ENCODE results near the gene OSGEPL1.
"Not testable (repeated sequence)": the region's sequence is repeated elsewhere in the genome, so short reads cannot be mapped to it uniquely, and the experiment has no call there.

OSGEPL1 gene

GRCh38 chr2:189772212-189772611, 9.6 kb upstream of the OSGEPL1 start:
- no peak for DNase-seq (ENCODE audit: low spot score)
- TF ChIP-seq CTCF (IDR thresholded peaks at IDR 0.05; ENCODE audit: extremely low read depth, insufficient read depth, missing control alignments), result no peak
- in situ Hi-C loops (cut with MboI; ENCODE audit: low pct_unique_long_range_greater_than_20kb, low sequenced_read_pairs, unreplicated experiment), result no loop called here

- no peak for TF ChIP-seq CTCF (IDR thresholded peaks at IDR 0.05; ENCODE audit: extremely low read depth, insufficient read depth, missing control alignments)
- DNase-seq (ENCODE audit: low spot score), result no peak
- in situ Hi-C loops (cut with MboI; ENCODE audit: low pct_unique_long_range_greater_than_20kb, low sequenced_read_pairs, unreplicated experiment), result no loop called here
Observed at GRCh38 chr2:189770590-189771322, 8.2 kb upstream of the OSGEPL1 start.

GRCh38 chr2:189763908-189764661, 1.5 kb upstream of the OSGEPL1 start:
- in situ Hi-C loops (cut with MboI; ENCODE audit: low pct_unique_long_range_greater_than_20kb, low sequenced_read_pairs, unreplicated experiment), result no loop called here
- DNase-seq (ENCODE audit: low spot score), result no peak
- TF ChIP-seq CTCF (IDR thresholded peaks at IDR 0.05; ENCODE audit: extremely low read depth, insufficient read depth, missing control alignments), result no peak

GRCh38 chr2:189762229-189762550, 402 bp downstream of the OSGEPL1 start:
- in situ Hi-C loops (cut with MboI; ENCODE audit: low pct_unique_long_range_greater_than_20kb, low sequenced_read_pairs, unreplicated experiment), result no loop called here
- TF ChIP-seq CTCF (IDR thresholded peaks at IDR 0.05; ENCODE audit: extremely low read depth, insufficient read depth, missing control alignments), result no peak
- no peak for DNase-seq (ENCODE audit: low spot score)

- DNase-seq (ENCODE audit: low spot score); in situ Hi-C loops (cut with MboI; ENCODE audit: low pct_unique_long_range_greater_than_20kb, low sequenced_read_pairs, unreplicated experiment): not testable (repeated sequence)
Observed at GRCh38 chr2:189760154-189760553, 2.4 kb downstream of the OSGEPL1 start.

GRCh38 chr2:189756311-189756952, 6.2 kb downstream of the OSGEPL1 start:
- no peak for TF ChIP-seq CTCF (IDR thresholded peaks at IDR 0.05; ENCODE audit: extremely low read depth, insufficient read depth, missing control alignments)
- no peak for DNase-seq (ENCODE audit: low spot score)
- in situ Hi-C loops (cut with MboI; ENCODE audit: low pct_unique_long_range_greater_than_20kb, low sequenced_read_pairs, unreplicated experiment), result no loop called here

Data from GM13977 (cell line).